HCT116 (cell line): ENCODE results near the gene PLCD3. TPM values are rescaled to one million over a fixed set of nuclear protein-coding genes. Genes with fewer than 3 reads are reported as not detected.

Experiments used
- ATAC-seq: fragments of 200-7000 bp; cut with Tn5 transposase; 2 replicates; pipeline ENCODE4 v1.9.1; 2020; ENCODE audit warnings: mild to moderate bottlenecking, moderate library complexity
- BruUV-seq: library from RNA; stranded (reverse); fragments of 400-500 nt; replicated peaks from 2 replicates; lab custom pipeline; 2021; lab: Mats Ljungman, UMichigan
- CTCF ChIA-PET: fragments of 300-600 bp; sonication (Branson Sonifier 250); formaldehyde crosslinking; loops from one replicate; lab custom pipeline; 2021; ENCODE audit warnings: antibody characterized with exemption; lab: Charles Lee
- POLR2A ChIA-PET: fragments of 300-600, 350-600 bp; sonication (Branson Sonifier 250); formaldehyde crosslinking; loops from one replicate; lab custom pipeline; 2021; ENCODE audit warnings: antibody characterized with exemption; lab: Charles Lee
- RAD21 ChIA-PET, 2 experiments: fragments of 300-600 bp; sonication (Branson Sonifier 250); formaldehyde crosslinking; loops; one replicate each; lab custom pipeline; 2023; ENCODE audit warnings: low total read pairs in 2 of 2; ENCODE audit not compliant: uncharacterized antibody in 2 of 2, unreplicated experiment in 2 of 2, low non-redundant PET in 1 of 2; lab: Charles Lee
- DNase-seq: peaks from one replicate; pipeline ENCODE4 v3.0.0-alpha.2; 2010; ENCODE audit warnings: low read depth, low spot score
- H2AFZ ChIP-seq: fragments of 200-600 bp; shearing (Covaris generic), sonication (generic); 2 replicates; pipeline ENCODE4 v1.6.1; 2017; ENCODE audit warnings: low read depth, mixed run types, mixed read lengths, antibody characterized with exemption, low read length; ENCODE audit not compliant: poor library complexity, severe bottlenecking
- H3K27ac ChIP-seq: 2 replicates; pipeline ENCODE4 v1.5.1; 2012; ENCODE audit warnings: low read depth, low read length
- H3K27me3 ChIP-seq: fragments of 200-600 bp; sonication (generic); 2 replicates; pipeline ENCODE4 v1.6.1; 2016; ENCODE audit warnings: mixed run types, low read length, mixed read lengths; ENCODE audit not compliant: insufficient read depth
- H3K36me3 ChIP-seq, 2 experiments: fragments of 200-500 bp in 1 of 2; fragments of 200-600 bp in 1 of 2; sonication (Bioruptor generic) in 1 of 2; sonication (generic) in 1 of 2; 2 replicates each; pipeline versions ENCODE4 v1.5.1 to v1.6.1; 2014 to 2016; ENCODE audit warnings: low read length in 2 of 2, inconsistent platforms in 1 of 2, mixed read lengths in 1 of 2, mixed run types in 1 of 2; ENCODE audit not compliant: insufficient read depth in 2 of 2, control insufficient read depth in 1 of 2
- H3K4me1 ChIP-seq, 2 experiments: fragments of 200-600 bp in 1 of 2; sonication (generic) in 1 of 2; 2 replicates each; pipeline versions ENCODE4 v1.5.1 to v1.6.1; 2012 to 2017; ENCODE audit warnings: low read length in 2 of 2, inconsistent platforms in 1 of 2, mild to moderate bottlenecking in 1 of 2, mixed read lengths in 1 of 2, mixed run types in 1 of 2, moderate library complexity in 1 of 2; ENCODE audit not compliant: insufficient read depth in 2 of 2, control insufficient read depth in 1 of 2
- H3K4me2 ChIP-seq: fragments of 200-600 bp; sonication (generic); 2 replicates; pipeline ENCODE4 v1.6.1; 2017; ENCODE audit warnings: mixed run types, low read length, mixed read lengths
- H3K4me3 ChIP-seq, 2 experiments: fragments of 200-600 bp in 1 of 2; sonication (generic) in 1 of 2; replicated peaks in 1 of 2; 2 replicates each; pipeline ENCODE4 v1.5.1; 2011 to 2016; ENCODE audit warnings: low read length in 2 of 2, control low read depth in 1 of 2, low read depth in 1 of 2, mild to moderate bottlenecking in 1 of 2, mixed read lengths in 1 of 2, mixed run types in 1 of 2
- H3K79me2 ChIP-seq: fragments of 200-600 bp; sonication (generic); 2 replicates; pipeline ENCODE4 v1.6.1; 2017; ENCODE audit warnings: mild to moderate bottlenecking, mixed run types, low read length, moderate library complexity, mixed read lengths; ENCODE audit not compliant: insufficient read depth
- H3K9ac ChIP-seq: fragments of 200-600 bp; sonication (generic); 2 replicates; pipeline ENCODE4 v1.6.1; 2016; ENCODE audit warnings: low read length, mixed read lengths
- H3K9me2 ChIP-seq: fragments of 200-600 bp; sonication (generic), shearing (Covaris generic); 2 replicates; pipeline ENCODE4 v1.6.1; 2017; ENCODE audit warnings: mixed run types, mild to moderate bottlenecking, moderate library complexity; ENCODE audit not compliant: insufficient read depth
- H3K9me3 ChIP-seq, 2 experiments: fragments of 200-500 bp in 1 of 2; fragments of 200-600 bp in 1 of 2; sonication (Bioruptor generic) in 1 of 2; sonication (generic) in 1 of 2; 2 replicates each; pipeline ENCODE4 v1.6.1; 2014 to 2017; ENCODE audit warnings: low read length in 2 of 2, mixed read lengths in 2 of 2, inconsistent platforms in 1 of 2, low read depth in 1 of 2, mild to moderate bottlenecking in 1 of 2, mixed run types in 1 of 2, moderate library complexity in 1 of 2; ENCODE audit not compliant: control insufficient read depth in 1 of 2, insufficient read depth in 1 of 2
- H4K20me1 ChIP-seq: fragments of 200-600 bp; sonication (generic), shearing (Covaris generic); 2 replicates; pipeline ENCODE4 v1.6.1; 2017; ENCODE audit warnings: mixed run types, mild to moderate bottlenecking, moderate library complexity; ENCODE audit not compliant: insufficient read depth
- ATF3 ChIP-seq: IDR thresholded peaks from 2 replicates; pipeline ENCODE4 v1.6.1; 2012
- CTCF ChIP-seq, 3 experiments: fragments of 200-600 bp in 1 of 3; sonication (generic) in 1 of 3; IDR thresholded peaks in 2 of 3; conservative IDR thresholded peaks in 1 of 3; 2 replicates each; pipeline ENCODE4 v1.5.1; 2012 to 2017; ENCODE audit warnings: low read depth in 2 of 3, low read length in 2 of 3, antibody characterized with exemption in 1 of 3, borderline replicate concordance in 1 of 3, control low read depth in 1 of 3, mild to moderate bottlenecking in 1 of 3, mixed read lengths in 1 of 3, mixed run types in 1 of 3, moderate library complexity in 1 of 3; ENCODE audit not compliant: insufficient read depth in 1 of 3
- EGR1 ChIP-seq: IDR thresholded peaks from 2 replicates; pipeline ENCODE4 v1.6.1; 2012; ENCODE audit warnings: low read depth
- EZH2 ChIP-seq: fragments of 200-600 bp; sonication (generic); IDR thresholded peaks from 2 replicates; pipeline ENCODE4 v1.6.1; 2017; ENCODE audit warnings: antibody characterized with exemption, mixed run types
- FOSL1 ChIP-seq: IDR thresholded peaks from 2 replicates; pipeline ENCODE4 v1.6.1; 2012; ENCODE audit warnings: low read depth
- MAX ChIP-seq: IDR thresholded peaks from 2 replicates; pipeline ENCODE4 v1.6.1; 2012
- RAD21 ChIP-seq: IDR thresholded peaks from 2 replicates; pipeline ENCODE4 v1.6.1; 2012; ENCODE audit warnings: low read depth, mild to moderate bottlenecking
- REST ChIP-seq: IDR thresholded peaks from 2 replicates; pipeline ENCODE4 v1.6.1; 2012; ENCODE audit warnings: low read depth
- SIN3A ChIP-seq: IDR thresholded peaks from 2 replicates; pipeline ENCODE4 v1.6.1; 2012; ENCODE audit warnings: low read depth
- SRF ChIP-seq: IDR thresholded peaks from 2 replicates; pipeline ENCODE4 v1.6.1; 2012; ENCODE audit warnings: low read depth
- ZFX ChIP-seq: fragments of 450-650 bp; IDR thresholded peaks from 2 replicates; pipeline ENCODE4 v1.6.1; 2017
- ZNF274 ChIP-seq: fragments of 200-500 bp; sonication (Bioruptor generic); IDR thresholded peaks from 2 replicates; pipeline ENCODE4 v1.6.1; 2014; ENCODE audit warnings: mild to moderate bottlenecking, low read depth, low read length, inconsistent platforms
- intact Hi-C: fragments of 100-400 bp; cut with micrococcal nuclease; formaldehyde crosslinking; loops from 2 replicates; pipeline ENCODE4 v1.10.0; 2022
- total RNA-seq: library from RNA; stranded (reverse); gene quantifications from one replicate; pipeline ENCODE4 v1.2.1, GENCODE V29; 2021; ENCODE audit not compliant: unreplicated experiment

Gene PLCD3
- total RNA-seq, 1 experiment from 2014 or later, result 197 TPM

GRCh38 chr17:45160447-45161287 lies 28.4 kb upstream of the PLCD3 start:
- RAD21 ChIA-PET, result interaction anchor here (0.8 to 2.1 kb wide), 5 partner anchors 12 to 37 kb away, joined by 5 to 6 read pairs (median 5); partner anchors contain the start of gene HEXIM1 (in 1 of the 2)
- intact Hi-C loops, result loop anchor here (1.0 kb wide), 1 partner anchor 13 kb away; no protein-coding TSS in a partner anchor
- H3K4me3 ChIP-seq, result peak overlapping the region; percentile 89 to 97
- H3K36me3 ChIP-seq, result no peaks in the 10 kb centered on the region
- TF ChIP-seq REST, result no peak
- no peak for TF ChIP-seq FOSL1
- TF ChIP-seq ATF3, result no peak
- peak; percentile 38 for TF ChIP-seq MAX
- TF ChIP-seq SIN3A, result peak; percentile 57
- 0 out of 6 replicates have a peak, but pooled peaks of 1 of the 3 experiments have one; percentile 9 for TF ChIP-seq CTCF (IDR thresholded peaks at IDR 0.05 in 2 of 3, conservative IDR thresholded peaks at IDR 0.05 in 1 of 3; ENCODE audit: borderline replicate concordance in 1 of 3, insufficient read depth in 1 of 3, low read depth in 2 of 3, low read length in 2 of 3)
- TF ChIP-seq RAD21, result 0 out of 2 replicates have a peak, but pooled peaks have one; percentile 15
- TF ChIP-seq SRF, result no peak
- TF ChIP-seq EGR1, result 0 out of 2 replicates have a peak, but pooled peaks have one; percentile 11
- TF ChIP-seq EZH2, result no peak
- TF ChIP-seq ZNF274, result no peak
- peak; percentile 83 for TF ChIP-seq ZFX
- DNase-seq (no peak), ATAC-seq (peak; percentile 45)
- no peaks in the 10 kb centered on the region for H3K27me3 ChIP-seq
- BruUV-seq, result TSS peak; percentile 61
- peaks cover 29% of the 10 kb centered on the region for H3K79me2 ChIP-seq
- H3K4me2 ChIP-seq, result peak overlapping the region; percentile 72
- H3K9ac ChIP-seq, result peak overlapping the region; percentile 99
- CTCF ChIA-PET, result interaction anchor here (0.7 to 2.4 kb wide), 6 partner anchors 9 to 71 kb away, joined by 3 to 25 read pairs (median 12); partner anchors contain the start of genes ACBD4 and HEXIM1
- no peaks in the 10 kb centered on the region for H4K20me1 ChIP-seq
- H3K9me2 ChIP-seq, result no peaks in the 10 kb centered on the region
- POLR2A ChIA-PET, result interaction anchor here (0.8 to 7.0 kb wide), 9 partner anchors 10 to 265 kb away, joined by 3 to 258 read pairs (median 8); partner anchors contain the start of gene HEXIM1
- no peak overlapping the region for H2AFZ ChIP-seq
- peak overlapping the region; percentile 89 for H3K27ac ChIP-seq
- H3K9me3 ChIP-seq, result no peaks in the 10 kb centered on the region
- peaks cover 23 to 35% of the 10 kb centered on the region in 2 experiments for H3K4me1 ChIP-seq
